Right lobe of liver (tissue), 4 donors: Measurements from ENCODE around the gene B3GLCT.

Experiments used
- POLR2A ChIP-seq: fragments of 450-650 bp; IDR thresholded peaks from one replicate; pipeline ENCODE4 v1.6.1; 2017; ENCODE audit warnings: antibody characterized with exemption, mild to moderate bottlenecking
- TF ChIP-seq, protein P1 (sequence below), 4 donors: fragments of 200-600 bp in 3 of 4; fragments of 450-650 bp in 1 of 4; IDR thresholded peaks; one replicate each; pipeline versions ENCODE4 v1.5.1 to v1.8.0; 2016 to 2022; ENCODE audit warnings: antibody characterized with exemption in 4 of 4, mild to moderate bottlenecking in 2 of 4
- donor health status: DM: no; HTN: no; CAD: no.
- donor health status: DM: no; HTN: no; CAD: no.
- donor health status: DM: no; HTN: yes; CAD: no.

DNA sequence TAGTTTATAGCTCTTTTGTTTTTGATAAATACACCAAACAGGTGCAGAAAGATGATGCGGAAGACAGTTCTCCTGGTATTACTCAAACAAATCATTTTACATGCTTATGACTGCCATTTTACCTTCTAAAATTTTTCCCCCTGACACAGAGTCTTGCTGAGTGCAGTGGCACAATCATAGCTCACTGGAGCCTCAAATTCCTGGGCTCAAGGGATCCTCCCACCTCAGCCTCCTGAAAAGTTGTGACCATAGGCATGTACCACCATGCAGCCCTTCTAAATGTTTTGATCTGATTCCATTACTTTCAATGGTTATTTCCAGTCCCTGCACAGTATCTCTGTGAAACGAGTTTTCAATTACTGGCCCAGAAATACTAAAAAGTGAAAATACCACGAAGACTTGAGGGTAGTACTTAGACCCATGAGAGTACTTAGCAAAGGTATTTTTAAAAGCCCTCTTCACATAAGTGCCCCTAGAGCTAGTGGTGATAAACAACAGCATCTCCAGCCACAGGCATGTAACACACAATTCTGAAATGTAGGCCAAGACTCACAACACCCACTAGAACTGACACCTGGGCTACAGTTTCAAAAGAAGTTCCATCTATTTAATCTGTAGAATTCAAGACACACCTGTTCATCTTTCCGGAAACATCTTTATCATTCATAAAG lies 49.3 kb upstream of the B3GLCT start:
- TF ChIP-seq POLR2A: no peak
- TF ChIP-seq, protein P1, sequence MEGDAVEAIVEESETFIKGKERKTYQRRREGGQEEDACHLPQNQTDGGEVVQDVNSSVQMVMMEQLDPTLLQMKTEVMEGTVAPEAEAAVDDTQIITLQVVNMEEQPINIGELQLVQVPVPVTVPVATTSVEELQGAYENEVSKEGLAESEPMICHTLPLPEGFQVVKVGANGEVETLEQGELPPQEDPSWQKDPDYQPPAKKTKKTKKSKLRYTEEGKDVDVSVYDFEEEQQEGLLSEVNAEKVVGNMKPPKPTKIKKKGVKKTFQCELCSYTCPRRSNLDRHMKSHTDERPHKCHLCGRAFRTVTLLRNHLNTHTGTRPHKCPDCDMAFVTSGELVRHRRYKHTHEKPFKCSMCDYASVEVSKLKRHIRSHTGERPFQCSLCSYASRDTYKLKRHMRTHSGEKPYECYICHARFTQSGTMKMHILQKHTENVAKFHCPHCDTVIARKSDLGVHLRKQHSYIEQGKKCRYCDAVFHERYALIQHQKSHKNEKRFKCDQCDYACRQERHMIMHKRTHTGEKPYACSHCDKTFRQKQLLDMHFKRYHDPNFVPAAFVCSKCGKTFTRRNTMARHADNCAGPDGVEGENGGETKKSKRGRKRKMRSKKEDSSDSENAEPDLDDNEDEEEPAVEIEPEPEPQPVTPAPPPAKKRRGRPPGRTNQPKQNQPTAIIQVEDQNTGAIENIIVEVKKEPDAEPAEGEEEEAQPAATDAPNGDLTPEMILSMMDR (IDR thresholded peaks at IDR 0.05): no peak
